ENCODE measurements around the gene AP4B1.
A peak's percentile ranks its signal among the peaks of the same experiment; 100 is the strongest.

The AP4B1 gene

DNA sequence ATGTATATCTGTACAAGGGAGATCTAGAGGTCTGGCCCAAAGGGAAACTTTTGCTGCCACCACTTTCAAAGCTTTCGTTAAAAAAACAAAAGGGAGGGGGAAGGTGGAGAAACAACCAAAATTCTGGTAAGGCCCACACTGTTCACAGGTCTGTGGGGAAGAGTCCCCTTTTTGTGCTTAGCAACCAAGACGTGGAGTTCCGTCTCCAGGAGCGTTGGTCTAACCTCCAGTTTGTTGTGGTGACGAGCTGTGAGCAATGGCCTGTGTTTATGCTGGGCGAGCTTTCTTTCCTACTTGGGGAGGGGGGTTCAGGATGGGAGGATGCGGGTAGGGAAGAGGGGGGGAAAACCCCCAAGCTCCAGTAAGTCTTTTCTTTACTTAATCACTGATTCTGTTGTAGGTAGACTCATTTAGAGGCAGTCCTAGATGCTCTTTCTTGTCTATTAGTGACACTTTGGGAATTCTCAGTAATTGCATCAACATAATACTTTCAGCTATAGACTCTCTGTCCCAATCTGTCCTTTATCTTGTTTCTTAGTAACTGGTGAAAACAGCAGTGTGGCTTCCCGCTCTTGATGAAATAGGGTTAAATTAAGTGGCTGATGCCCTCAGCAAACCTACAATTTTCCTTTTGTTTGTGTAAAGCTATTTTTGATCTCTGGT, 26.0 kb upstream of the AP4B1 start:
- DNase-seq (ENCODE audit: low spot score), result peak; percentile 13

DNA sequence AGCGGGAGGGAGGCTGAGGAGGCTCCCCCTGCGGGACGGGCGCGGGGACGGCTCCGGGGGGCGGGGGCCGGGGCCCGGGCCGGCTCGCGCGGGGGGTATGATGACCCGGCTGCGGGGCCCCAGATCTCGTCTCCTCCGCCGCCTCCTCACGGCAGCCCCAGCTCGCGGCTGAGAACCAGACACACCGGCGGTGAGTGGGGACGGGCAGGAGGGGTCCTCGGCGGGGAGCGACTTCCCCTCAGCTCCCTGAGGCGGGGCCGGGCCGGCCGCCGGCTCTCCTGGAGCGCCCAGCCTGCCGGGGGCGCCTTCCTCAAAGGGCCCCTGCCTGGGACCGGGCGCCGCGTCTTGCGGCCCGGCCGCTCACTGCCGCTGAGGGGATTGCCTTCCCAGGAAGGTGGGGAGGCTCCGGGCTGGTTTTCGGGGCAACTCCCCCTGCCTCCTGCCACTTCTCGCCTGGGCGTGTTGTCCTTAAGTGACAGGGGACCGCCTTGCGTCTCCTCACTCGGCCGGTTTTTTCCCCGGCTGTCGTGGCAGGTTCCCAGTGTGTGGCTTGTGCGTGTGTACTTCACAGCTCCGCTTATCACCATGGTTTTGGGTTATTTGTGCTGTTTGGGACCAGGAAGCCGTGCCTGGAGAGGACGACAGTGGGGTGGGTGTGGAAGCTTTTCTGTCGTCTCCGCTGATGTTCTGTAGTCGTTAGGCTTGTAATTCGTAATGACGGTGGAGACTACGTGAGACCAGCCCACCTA, 25.3 kb upstream of the AP4B1 start:
- DNase-seq (ENCODE audit: low spot score), result peak; percentile 47

DNA sequence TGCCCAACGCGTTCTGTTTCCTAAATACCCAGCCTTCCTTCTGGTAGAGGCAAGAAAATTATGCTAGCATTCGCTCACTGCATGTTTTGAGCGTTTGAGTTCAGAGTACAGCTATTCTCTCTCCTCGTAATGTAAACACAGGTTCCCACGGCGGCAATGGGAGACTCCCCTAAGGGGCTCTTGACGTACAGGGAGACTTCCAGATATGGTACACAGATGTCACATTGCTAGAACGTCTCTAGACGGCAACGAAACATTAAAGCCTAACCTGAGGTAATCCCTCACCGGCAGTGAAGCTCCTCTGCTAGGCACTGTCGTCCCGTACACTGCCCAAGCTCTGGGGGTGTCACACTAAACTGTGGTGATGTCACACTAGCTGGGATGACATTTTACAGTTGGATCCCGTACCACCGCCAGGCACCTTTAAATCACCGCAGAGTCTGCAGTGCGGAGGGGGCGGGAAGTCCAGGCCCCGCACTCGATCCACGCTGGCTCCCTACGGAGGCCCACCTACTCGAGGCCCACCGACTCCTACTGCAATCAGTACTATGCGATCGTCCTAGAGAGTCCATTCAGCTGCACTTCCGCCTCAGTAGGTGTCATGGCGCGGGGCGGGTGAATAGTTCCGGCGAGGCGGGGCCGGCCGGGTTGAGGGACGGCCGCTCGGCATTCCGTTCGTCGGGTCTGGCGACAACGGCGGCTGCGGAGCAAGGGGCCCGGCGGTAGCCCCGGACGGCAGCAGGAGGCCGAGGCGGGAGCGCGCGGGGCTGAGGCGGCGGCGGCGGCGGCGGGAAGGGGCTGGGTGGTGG, 24.5 kb upstream of the AP4B1 start, which contains the start of gene HIPK1:
Gene HIPK1 (plus strand): TSS at position 384 of the 809 bp plus-strand sequence.
- DNase-seq (ENCODE audit: low spot score), result peak; percentile 92

DNA sequence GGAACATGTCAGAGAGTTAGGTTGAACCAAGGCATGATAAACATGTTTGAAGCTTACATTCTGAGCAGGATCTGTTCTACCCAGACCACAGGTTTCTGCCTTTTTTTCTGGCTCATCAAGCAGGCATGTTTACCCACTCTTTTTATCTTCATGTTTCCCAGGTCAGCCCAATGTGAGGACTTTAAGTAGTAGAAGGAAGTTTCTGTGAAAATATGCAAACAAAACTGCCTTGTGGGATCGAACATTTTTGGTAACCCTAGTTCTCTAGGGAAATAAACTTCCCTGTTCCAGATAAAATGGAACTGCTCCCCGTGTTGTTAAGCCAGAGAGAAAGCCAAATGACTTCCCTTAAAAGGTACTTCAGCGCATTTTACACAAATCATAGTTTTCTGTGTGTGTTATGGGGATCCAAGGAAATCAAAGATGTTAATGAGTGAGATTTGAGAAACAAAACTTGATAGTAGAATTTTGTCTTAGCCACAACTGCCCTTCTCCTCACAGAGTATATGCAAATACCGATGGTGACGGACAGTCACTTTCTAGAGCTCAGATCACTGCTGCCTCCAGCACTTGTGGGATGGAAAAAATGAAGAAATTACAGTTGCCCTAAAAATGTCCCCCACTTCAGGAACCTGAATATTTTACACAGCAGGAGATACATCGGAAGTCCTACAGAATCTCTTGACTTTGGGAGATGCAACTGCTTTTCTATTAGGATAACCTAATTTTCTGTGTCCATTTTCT, 23.8 kb upstream of the AP4B1 start:
- peak; percentile 37 for DNase-seq (ENCODE audit: low spot score)

- DNase-seq (ENCODE audit: low spot score), result no peak
These were observed 19.9 kb upstream of the AP4B1 start for GRCh38 chr1:113924473-113924872.

DNA sequence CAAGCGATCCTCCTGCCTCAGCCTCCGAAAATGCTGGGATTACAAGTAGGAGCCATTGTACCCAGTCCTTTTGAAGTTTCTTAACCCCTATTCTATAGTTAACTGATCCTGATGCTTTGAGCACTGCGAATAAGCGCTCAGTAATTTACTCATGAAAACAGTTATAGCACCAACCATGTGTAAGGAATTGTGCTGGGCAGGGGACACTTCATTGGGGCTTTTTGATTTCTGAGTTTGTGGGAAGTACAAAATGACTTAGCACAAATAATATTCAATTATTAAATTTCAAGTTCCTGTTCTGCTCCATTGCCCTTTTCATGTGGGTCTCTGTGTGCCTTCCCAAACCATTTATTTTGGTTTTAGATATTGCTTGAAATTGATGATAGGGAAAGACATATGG, 18.4 kb upstream of the AP4B1 start:
- no peak for DNase-seq (ENCODE audit: low spot score)

GRCh38 chr1:113918243-113918642, 13.6 kb upstream of the AP4B1 start:
- no peak for DNase-seq (ENCODE audit: low spot score)

DNA sequence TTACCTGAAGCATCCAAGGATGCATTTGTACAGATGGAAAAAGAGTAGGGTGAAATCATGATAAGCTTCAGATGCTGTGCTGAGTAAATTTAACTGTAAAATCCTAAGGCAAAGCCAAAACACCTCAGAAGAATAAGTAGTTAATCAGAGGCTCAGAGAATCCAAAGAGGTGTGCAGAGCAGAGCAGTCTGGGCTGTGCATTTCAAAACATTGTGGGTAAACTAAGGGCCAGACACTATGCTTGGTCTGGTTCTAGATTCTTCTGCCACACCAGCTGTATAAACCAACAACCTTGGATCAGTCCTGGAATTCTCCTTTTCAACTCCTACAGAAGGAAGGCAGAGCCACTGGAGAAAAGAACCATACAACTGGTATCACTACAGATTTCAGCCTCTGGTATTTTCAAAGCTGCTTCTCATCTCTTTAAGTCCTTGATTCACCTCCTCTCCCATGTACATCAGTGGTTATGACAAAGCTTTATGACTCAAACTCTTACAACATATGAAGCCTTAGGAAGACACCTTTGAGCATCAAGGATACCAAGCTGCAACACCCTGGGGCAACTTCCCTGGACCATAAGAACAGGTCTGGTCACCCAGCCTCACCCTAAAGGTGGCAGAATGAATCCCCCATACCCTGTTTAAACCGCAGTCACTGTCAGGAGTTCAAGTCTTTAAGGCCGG, 12.9 kb upstream of the AP4B1 start:
- no peak for DNase-seq (ENCODE audit: low spot score)

GRCh38 chr1:113916974-113917373, 12.4 kb upstream of the AP4B1 start:
- no peak for DNase-seq (ENCODE audit: low spot score)

DNA sequence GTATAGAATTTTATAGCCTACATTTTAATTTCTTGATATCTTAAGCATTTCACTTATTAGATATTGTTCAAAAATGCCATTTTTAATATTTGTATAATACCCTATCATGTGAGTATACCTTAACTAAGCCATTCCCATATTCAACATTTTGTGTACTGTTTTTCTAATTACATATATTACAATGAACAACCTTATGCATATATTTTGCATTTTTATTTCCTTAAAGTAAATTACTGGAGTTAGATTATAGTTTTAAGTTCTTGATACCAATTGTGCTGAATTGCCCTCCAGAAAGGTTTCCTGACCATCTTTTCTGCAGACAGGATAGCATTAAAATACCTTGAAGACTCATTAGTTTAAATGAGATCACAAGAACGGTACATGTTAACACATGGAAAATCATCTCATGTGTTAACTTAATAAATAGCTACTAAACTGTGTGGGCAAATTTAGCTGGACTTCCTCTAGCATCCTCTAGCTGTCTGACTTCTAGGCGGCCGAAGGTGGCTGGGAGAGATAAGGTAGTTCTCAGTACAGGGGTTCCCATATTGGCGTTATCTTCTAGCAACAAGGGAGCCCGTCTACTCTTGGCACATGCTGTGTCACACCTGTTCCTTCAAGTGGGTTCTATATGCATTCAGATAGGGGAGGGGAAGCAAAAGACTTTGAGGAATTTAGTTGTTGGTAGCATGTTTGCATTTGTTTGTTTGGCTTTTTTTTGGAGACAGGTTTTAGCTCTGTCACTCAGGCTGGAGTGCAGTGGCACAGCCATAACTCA, 9.5 kb upstream of the AP4B1 start:
- no peak for DNase-seq (ENCODE audit: low spot score)

GRCh38 chr1:113913312-113913668, 8.7 kb upstream of the AP4B1 start:
- DNase-seq (ENCODE audit: low spot score), result no peak

DNA sequence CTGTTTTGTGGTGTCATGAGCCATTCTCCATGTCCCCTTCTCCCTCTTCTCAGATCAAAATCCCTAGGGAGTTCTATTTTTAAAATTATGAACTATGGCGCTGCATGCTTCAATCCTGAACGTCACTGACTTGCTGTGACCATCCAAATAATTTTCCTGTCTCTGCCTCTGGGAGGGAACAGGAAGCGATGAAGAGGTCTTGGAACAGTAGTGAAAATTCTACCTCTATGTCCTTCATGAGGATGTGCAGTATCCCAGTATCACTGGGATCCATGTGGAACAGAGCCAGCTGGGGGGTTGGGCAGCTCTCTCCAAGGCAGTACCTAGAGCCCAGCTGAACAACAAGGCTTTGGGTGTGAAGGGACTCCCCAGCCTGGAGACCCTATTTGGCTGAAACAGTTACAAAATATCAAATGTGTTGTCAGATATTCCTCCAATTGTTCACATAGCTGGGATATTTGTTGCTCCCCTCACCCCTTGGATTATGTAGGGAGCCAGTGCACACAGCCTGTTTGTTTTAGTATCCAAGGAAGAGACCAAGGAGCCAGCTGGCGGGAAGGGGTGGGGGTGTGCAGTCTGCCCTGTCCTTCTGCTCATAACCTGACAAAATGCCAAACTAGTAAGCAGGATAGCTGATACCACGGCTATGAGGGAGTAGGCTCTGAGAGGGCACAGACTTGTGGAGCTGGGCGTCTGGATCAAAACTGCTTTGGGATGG, 8.2 kb upstream of the AP4B1 start:
- DNase-seq (ENCODE audit: low spot score), result peak; percentile 27

DNA sequence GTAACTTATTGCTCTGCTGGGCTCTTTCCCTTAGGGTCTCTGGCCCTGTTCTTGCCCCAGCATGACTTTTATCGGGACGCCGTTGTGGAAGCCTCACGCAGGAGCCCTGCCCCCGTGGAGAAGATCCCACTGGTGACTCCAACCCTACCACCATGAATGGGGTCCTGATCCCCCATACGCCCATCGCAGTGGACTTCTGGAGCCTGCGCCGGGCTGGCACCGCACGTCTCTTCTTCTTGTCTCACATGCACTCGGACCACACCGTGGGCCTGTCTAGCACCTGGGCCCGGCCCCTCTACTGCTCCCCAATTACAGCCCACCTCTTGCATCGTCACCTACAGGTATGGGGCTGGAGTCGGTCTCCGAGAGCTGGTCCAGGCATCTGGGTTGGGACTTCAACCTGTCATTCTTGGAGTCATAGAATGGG, 849 bp upstream of the AP4B1 start:
- DNase-seq (ENCODE audit: low spot score), result no peak

GRCh38 chr1:113904293-113904673, 316 bp downstream of the AP4B1 start:
- no peak for DNase-seq (ENCODE audit: low spot score)

- no peak for DNase-seq (ENCODE audit: low spot score)
These were observed 902 bp downstream of the AP4B1 start for GRCh38 chr1:113903501-113904292.

DNA sequence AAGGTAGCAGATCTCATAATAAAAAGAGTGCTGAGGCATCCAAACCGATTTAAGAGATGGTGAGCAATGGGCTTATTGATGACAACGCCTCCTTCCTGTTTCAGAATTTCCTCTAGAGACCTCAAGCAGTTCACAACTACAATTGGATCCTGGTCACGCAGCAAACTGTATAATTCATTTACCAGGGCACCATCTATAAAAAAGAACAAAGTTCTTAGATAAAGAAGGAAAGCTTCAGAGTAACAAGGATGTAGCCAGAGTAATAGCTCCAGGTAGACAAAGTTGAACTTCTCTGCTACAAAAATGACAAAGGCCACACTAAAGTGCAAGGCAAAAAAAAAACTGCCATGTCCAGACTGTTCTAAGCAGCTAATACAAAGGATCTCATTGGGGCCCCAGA, 3.4 kb downstream of the AP4B1 start:
- no peak for DNase-seq (ENCODE audit: low spot score)

DNA sequence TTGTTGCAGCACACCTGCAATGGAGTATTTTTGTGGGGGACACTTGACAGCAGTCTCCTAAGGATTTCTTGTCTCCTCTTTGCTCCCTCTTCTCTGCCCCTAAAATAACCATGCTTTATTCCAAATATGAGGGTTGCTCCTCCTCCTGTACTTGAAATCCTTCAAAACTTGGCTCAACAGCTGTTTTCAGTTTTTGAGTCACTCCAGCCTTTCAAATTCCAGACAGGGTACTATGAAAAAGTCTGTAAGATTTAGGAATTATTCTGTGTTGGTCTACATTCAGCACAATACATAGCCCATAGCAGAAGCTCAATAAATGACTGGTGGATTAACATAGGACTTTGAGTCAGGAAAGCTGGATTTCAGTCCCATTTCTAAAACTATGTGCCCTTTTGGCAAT, 5.5 kb downstream of the AP4B1 start:
- no peak for DNase-seq (ENCODE audit: low spot score)

- no peak for DNase-seq (ENCODE audit: low spot score)
These were observed 6.3 kb downstream of the AP4B1 start for GRCh38 chr1:113898241-113898814.

GRCh38 chr1:113895961-113896360, 8.6 kb downstream of the AP4B1 start:
- no peak for DNase-seq (ENCODE audit: low spot score)
